Endothelial cell of umbilical vein (primary cell): ENCODE data around the gene PNPLA7.

Experiments used
- EZH2 ChIP-seq: IDR thresholded peaks from 2 replicates; pipeline ENCODE4 v1.6.1; 2012; ENCODE audit warnings: borderline replicate concordance, low read depth, mild to moderate bottlenecking, moderate library complexity, low read length, inconsistent platforms; ENCODE audit not compliant: severe bottlenecking
- FOS ChIP-seq: IDR thresholded peaks from 2 replicates; pipeline ENCODE4 v1.6.1; 2011; ENCODE audit warnings: mild to moderate bottlenecking, low read length, moderate library complexity, borderline replicate concordance; ENCODE audit not compliant: insufficient read depth
- GATA2 ChIP-seq: IDR thresholded peaks from 2 replicates; pipeline ENCODE4 v1.7.0; 2011; ENCODE audit warnings: low read depth, mild to moderate bottlenecking, moderate library complexity, mixed read lengths, low read length; ENCODE audit not compliant: insufficient read length, insufficient read depth
- JUN ChIP-seq: IDR thresholded peaks from 2 replicates; pipeline ENCODE4 v1.6.1; 2011; ENCODE audit warnings: borderline replicate concordance, low read depth; ENCODE audit not compliant: insufficient read length, insufficient read depth
- MAX ChIP-seq: IDR thresholded peaks from 2 replicates; pipeline ENCODE4 v1.6.1; 2011; ENCODE audit not compliant: insufficient read depth, insufficient read length
- MYC ChIP-seq: IDR thresholded peaks from one replicate; pipeline ENCODE4 v1.6.1; 2011; ENCODE audit warnings: mild to moderate bottlenecking, low read depth, low read length
- POLR2A ChIP-seq: IDR thresholded peaks from 2 replicates; pipeline ENCODE4 v1.6.1; 2012; ENCODE audit warnings: low read depth, mild to moderate bottlenecking, control low read depth, low read length
- POLR2AphosphoS5 ChIP-seq: IDR thresholded peaks from 2 replicates; pipeline ENCODE4 v1.6.1; 2012; ENCODE audit warnings: low read depth, mild to moderate bottlenecking, control low read depth, low read length, moderate library complexity; ENCODE audit not compliant: insufficient read depth
- TF ChIP-seq, protein P1 (sequence below), 2 donors: IDR thresholded peaks; 1 replicate in 1 of 2; 2 replicates in 1 of 2; pipeline ENCODE4 v1.5.1; 2011; ENCODE audit warnings: low read length in 2 of 2, mild to moderate bottlenecking in 2 of 2, moderate library complexity in 2 of 2, control low read depth in 1 of 2, inconsistent platforms in 1 of 2, low read depth in 1 of 2; ENCODE audit not compliant: insufficient read depth in 1 of 2; ENCODE audit errors: extremely low read depth in 1 of 2

DNA sequence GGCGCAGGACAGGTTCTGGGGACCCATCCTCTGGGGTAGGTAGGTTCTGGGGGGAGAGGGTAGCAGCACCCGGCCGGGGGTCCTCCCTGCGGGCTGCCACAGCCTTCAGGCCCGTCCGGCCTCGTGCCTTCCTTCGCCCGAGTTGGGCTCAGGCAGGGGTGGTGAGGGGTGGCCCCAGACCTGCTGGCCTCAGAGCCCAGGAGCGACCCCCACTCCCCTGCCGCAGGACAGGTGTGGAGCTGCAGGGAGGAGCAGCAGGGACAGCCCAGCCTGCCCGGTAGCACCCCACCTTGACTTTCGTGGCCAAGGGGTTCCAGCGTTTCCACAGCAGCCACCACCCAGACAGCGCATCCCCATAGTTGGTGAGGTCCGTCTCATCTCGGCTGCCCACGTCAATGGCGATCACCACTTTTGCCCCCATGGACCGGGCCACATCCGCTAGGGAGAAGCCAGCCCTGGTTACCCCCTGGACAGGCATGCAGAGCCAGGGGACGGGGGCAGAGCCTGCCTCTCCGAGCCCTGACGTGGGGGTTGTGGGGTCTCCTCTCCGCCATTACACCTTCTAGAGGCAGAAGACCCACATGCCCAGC is 87.7 kb downstream of the PNPLA7 start:
- TF ChIP-seq, protein P1, sequence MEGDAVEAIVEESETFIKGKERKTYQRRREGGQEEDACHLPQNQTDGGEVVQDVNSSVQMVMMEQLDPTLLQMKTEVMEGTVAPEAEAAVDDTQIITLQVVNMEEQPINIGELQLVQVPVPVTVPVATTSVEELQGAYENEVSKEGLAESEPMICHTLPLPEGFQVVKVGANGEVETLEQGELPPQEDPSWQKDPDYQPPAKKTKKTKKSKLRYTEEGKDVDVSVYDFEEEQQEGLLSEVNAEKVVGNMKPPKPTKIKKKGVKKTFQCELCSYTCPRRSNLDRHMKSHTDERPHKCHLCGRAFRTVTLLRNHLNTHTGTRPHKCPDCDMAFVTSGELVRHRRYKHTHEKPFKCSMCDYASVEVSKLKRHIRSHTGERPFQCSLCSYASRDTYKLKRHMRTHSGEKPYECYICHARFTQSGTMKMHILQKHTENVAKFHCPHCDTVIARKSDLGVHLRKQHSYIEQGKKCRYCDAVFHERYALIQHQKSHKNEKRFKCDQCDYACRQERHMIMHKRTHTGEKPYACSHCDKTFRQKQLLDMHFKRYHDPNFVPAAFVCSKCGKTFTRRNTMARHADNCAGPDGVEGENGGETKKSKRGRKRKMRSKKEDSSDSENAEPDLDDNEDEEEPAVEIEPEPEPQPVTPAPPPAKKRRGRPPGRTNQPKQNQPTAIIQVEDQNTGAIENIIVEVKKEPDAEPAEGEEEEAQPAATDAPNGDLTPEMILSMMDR (IDR thresholded peaks at IDR 0.05; ENCODE audit: extremely low read depth in 1 of 2, insufficient read depth in 1 of 2, low read depth in 1 of 2, low read length in 2 of 2) = no peak
- TF ChIP-seq POLR2AphosphoS5 (no peak), EZH2 (no peak), POLR2A (no peak), GATA2 (no peak), MAX (no peak), MYC (no peak), JUN (no peak), FOS (no peak)
